Measurements from ENCODE around the gene FLNB.
"Not testable (repeated sequence)": the region's sequence is repeated elsewhere in the genome, so short reads cannot be mapped to it uniquely, and the experiment has no call there.

Gene FLNB

GRCh38 chr3:57980416-57980815 lies 27.8 kb upstream of the FLNB start:
- no peak for FAIRE-seq
- DNase-seq (ENCODE audit: low spot score), result no peak

DNA sequence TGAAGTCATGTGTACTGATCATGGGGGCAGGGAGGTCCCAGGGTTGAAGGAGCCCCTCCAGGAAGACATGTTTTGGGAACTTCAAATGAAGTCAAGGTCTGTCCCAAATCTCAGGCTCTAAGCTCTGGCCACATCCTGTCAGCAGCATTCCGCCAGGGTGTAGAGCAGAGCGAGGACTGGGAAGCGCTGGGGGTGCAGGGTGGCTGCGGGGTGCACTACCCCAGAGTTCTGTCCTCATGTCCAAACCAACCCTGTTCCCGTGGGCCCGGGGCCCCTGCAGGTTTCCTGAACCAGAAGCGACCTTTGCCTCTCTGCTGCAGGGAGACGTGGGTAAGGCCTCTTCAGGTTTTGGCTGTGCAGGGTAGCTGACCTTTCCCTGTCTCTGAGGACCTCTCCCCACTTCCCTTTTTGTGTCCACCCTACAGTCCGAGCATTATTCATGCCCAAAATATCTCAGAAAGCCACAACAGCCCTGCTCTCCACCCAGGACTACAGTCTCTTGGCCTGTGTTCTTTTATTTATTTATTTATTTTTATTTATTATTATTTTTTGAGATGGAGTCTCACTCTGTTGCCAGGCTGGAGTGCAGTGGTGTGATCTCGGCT lies 26.6 kb upstream of the FLNB start:
- no peak for FAIRE-seq
- no peak for DNase-seq (ENCODE audit: low spot score)

DNA sequence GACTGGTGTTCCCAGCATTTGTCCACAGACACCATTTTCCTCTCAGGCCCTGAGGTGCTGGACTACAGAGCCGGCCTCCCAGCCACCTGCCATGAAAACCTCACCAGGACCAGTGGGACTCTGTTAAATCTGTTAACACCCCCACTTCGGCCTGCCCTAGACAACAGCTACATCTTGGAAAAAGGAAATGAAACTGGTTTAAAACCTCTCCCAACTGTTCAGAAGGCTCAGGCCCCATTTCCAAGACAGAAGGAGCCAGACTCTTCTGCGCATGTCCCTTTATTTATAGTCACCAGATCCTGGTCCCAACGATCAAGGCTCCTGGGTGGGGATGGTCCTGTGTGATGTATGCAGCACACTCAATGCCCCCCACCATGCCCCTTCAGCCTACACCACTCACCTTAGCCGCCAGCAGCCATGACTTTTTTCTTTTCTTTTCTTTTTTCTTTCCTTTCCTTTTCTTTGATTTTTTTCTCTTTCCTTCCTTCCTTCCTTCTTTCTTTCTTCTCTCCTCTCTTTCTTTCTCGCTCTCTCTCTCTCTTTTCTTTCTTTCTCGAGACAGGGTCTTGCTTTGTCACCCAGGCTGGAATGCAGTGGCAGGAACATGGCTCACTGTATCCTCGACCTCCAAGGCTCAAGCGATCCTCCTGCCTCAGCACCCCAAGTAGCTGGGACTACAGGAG lies 25.5 kb upstream of the FLNB start:
- no peak for FAIRE-seq
- no peak for DNase-seq (ENCODE audit: low spot score)

- peak; percentile 61 for DNase-seq (ENCODE audit: low spot score)
Measured at GRCh38 chr3:57983734-57984518, 24.3 kb upstream of the FLNB start.

GRCh38 chr3:57985176-57985983 lies 22.8 kb upstream of the FLNB start:
- no peak for FAIRE-seq
- no peak for DNase-seq (ENCODE audit: low spot score)

More at GRCh38 chr3:57983734-57984518, 24.3 kb upstream of the FLNB start:
- peak; percentile 75 for FAIRE-seq

GRCh38 chr3:57985984-57986246 lies 22.3 kb upstream of the FLNB start:
- FAIRE-seq, result no peak
- no peak for DNase-seq (ENCODE audit: low spot score)

DNA sequence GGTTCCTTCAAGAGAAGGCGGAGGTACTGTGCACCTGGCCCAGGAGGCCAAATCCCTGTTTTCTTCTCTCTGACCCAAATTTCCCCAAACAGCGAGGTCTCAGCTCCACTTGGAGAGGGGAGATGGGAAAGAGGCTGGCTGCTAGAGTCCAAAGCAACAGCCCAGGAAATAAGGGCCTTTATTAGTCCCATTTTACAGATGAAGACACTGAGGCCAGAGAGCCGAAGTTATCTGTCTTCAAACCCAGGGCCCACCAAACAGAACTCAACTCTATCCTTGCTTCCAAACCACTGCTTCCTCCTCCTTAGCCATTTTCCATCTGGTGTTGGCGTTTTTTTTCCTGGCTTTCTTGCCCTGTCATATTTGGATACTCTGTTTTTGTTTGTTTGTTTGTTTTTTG lies 22.0 kb upstream of the FLNB start:
- FAIRE-seq (no peak), DNase-seq (ENCODE audit: low spot score) (no peak)

DNA sequence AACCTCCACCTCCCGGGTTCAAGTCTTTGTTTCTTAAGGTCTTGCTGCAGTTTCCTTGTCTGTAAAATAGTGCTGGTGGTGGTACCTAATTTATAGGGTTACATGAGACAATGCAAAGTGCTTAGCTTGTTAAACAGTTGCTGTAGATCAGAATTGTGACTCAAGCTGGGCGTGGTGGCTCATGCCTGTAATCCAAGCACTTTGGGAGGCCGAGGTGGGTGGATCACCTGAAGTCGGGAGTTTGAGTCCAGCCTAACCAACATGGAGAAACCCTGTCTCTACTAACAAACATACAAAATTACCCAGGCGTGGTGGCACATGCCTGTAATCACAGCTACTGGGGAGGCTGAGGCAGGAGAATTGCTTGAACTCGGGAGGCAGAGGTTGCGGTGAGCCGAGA lies 19.0 kb upstream of the FLNB start:
- not testable (repeated sequence) for DNase-seq (ENCODE audit: low spot score); FAIRE-seq

DNA sequence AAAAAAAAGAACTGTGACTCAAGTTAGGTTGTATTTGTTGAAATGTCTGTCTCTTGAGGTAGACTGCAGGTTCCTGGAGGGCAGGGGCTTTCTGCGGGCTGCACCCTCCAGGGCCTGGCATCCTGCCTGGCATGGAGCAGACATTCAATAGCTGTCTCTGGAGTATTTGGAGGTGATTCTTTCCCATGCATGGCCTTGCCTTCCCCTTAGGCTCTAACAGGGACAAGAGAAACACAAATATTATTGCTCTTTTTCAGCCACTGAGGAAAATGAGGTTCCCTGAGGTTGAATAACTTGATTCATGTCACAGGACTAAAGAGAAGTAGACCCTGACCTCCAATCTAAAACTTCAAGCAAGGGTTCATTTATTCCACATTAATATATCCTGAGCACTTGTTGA lies 18.6 kb upstream of the FLNB start:
- DNase-seq (ENCODE audit: low spot score) (no peak), FAIRE-seq (no peak)

DNA sequence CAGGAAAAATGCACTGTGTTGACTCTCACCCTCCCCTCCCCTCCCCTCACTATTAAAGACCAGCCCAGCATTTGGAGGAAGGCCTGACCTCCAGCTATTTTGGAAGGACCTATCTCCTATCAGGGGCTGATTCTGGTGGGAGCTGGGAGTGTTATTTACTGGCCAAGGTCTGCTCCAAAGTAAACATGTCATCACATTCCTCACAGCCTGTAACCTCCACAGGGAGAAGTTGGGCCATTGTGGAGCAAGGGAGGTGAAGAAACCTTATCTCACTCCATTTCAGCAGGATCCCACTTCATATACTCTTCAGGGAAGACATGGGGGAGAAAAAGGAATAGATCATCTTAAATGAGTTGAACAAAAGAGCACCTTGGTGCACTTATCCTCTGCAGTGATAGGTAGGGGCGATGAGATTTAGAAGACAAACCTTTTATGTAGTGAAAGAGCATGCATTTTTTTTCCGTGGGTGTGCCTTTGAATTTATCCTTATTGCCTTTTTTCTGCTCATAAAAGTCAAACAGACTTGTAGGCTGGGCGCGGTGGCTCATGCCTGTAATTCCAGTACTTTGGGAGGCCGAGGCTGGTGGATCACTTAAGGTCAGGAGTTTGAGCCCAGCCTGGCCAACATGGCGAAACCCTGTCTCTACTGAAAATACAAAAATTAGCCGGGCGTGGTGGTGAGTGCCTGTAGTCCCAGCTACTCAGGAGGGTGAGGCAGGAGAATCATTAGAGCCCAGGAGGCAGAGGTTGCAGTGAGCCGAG lies 15.6 kb upstream of the FLNB start:
- FAIRE-seq (no peak), DNase-seq (ENCODE audit: low spot score) (no peak)

DNA sequence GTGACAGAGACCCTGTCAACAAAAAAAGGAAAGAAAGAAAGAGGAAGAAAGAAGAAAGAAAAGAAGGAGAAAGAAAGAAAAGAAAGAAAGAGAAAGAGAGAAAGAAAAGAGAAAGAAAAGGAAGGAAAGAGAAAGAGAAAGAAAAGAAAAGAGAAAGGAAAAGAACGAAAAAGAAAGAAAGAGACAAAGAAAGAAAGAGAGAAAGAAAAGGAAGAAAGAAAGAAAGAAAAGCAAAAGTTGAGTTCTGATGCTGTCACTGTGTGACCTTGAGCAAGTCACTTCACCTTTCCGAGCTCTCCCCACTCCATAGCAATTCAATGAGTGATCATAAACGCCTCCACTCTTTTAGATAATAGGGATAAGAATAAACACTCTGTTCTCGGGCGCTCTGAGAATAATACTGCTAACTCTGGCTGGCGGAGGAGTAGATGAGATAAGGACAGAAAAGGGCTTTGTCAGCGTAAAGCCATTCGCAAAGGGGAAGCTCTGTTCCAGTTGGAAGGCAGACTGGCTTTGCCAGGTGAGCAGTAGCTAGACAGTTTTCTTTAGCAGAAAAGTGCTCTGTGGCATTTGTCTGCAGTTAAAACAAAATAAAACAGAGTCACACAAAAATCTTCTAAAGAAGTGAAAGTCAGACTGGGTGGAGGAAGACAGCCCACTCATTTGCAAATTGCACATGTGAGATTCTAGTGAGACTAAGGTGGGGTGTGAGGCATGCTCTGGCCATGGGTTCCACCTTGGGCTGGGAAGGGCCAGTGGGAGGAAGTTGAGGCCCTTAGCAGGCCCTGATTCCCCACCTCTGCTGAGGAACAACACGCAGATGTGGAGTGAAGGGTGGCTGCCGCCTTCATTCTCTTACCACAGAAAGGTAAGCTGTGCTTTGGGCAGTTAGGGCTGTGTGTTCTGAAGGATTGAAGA lies 9.6 kb upstream of the FLNB start:
- FAIRE-seq (no peak), DNase-seq (ENCODE audit: low spot score) (peak; percentile 49)

DNA sequence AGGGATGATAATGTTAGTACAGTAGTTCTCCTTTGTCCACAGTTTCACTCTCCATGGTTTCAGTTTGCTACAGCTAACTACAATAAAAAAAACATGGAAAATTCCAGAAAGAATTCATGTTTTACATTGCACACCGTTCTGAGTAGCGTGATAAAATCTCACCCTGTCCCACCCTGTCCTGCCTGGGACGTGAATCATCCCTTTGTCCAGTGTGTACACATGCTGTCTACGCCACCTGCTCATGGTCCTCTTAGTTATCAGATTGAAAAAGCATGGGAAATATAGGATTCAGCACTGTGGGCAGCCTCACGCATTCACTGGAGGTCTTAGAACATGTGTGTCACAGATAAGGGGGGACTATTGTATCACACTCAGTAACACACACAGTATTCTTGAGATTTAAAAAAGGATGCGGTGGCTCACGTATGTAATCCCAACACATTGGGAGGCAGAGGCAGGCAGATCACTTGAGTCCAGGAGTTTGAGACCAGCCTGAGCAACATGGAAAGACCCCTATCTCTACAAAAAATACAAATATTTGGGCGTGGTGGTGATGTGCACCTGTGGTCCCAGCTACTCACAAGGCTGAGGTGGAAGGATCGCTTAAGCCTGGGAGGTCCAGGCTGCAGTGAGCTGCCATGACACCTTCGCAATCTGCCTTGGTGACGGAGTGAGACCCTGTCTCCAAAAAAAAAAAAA lies 8.7 kb upstream of the FLNB start:
- DNase-seq (ENCODE audit: low spot score) (no peak), FAIRE-seq (no peak)

- DNase-seq (ENCODE audit: low spot score) (no peak), FAIRE-seq (no peak)
Measured at GRCh38 chr3:58000306-58001085, 7.7 kb upstream of the FLNB start.

DNA sequence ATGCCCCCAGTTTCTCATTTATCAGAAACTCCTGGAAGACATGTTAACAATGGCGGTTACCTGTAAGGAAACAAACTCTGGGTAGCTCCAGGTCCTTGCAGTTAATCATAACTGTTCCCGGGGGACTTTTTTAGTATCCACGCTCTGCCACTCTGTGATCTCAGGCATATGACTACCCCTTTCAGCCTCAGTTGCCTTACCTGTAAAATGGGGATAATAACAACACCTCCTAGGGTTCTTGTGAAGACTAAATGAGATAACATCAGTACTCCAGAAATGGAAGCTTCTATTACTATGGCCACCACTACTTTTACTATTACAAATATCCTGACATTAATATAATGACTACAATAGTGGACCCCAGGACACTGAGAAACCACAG lies 7.1 kb upstream of the FLNB start:
- no peak for DNase-seq (ENCODE audit: low spot score)
- FAIRE-seq, result no peak

GRCh38 chr3:58001979-58002378 lies 6.2 kb upstream of the FLNB start:
- DNase-seq (ENCODE audit: low spot score), result no peak
- FAIRE-seq, result no peak

GRCh38 chr3:58003093-58003492 lies 5.1 kb upstream of the FLNB start:
- FAIRE-seq, result no peak
- DNase-seq (ENCODE audit: low spot score), result no peak

- no peak for FAIRE-seq
- no peak for DNase-seq (ENCODE audit: low spot score)
Measured at GRCh38 chr3:58004973-58005372, 3.2 kb upstream of the FLNB start.

GRCh38 chr3:58005669-58006068 lies 2.6 kb upstream of the FLNB start:
- peak; percentile 32 for DNase-seq (ENCODE audit: low spot score)
- no peak for FAIRE-seq

- FAIRE-seq, result no peak
- DNase-seq (ENCODE audit: low spot score), result no peak
Measured at GRCh38 chr3:58006661-58007060, 1.6 kb upstream of the FLNB start.
